ENCODE results near the gene ABHD2. TPM values are rescaled to one million over a fixed set of nuclear protein-coding genes. Genes with fewer than 3 reads are reported as not detected.
"Not testable (repeated sequence)": the region's sequence is repeated elsewhere in the genome, so short reads cannot be mapped to it uniquely, and the experiment has no call there.

Gene ABHD2
- total and polyA plus RNA-seq, 8 donors: 7.9 to 151 (median 117) TPM

GRCh38 chr15:89116404-89116803 lies 28.1 kb downstream of the ABHD2 start:
- ATAC-seq (peak in 2 of 4 donors; percentile 4 to 7), FAIRE-seq (no peak), DNase-seq (no peak)
- intact Hi-C loops (cut with DNase I): no loop called here
- 39 to 46% methylated on average over 7 of the region's 7 CpGs for whole genome bisulfite sequencing, 2 donors
- no peak for TF ChIP-seq CTCF (IDR thresholded peaks at IDR 0.05)
- Histone ChIP-seq H3K36me3 (peaks cover 0 to 16% (median 0%) of the 10 kb centered on the region in 3 donors), H3K9me3 (no peaks in the 10 kb centered on the region), H3K27ac (peak overlapping the region; percentile 36 to 94 (median 80)), H3K4me1 (peaks cover 75 to 91% (median 86%) of the 10 kb centered on the region in 3 donors), H3K4me3 (no peak overlapping the region), H3K27me3 (no peaks in the 10 kb centered on the region)

- H3K27ac ChIP-seq: peak overlapping the region in 3 of 4 donors; percentile 36 to 95 (median 94)
- WGBS, 2 donors: 72 to 75% methylated on average over 3 of the region's 3 CpGs
- DNase-seq (no peak), FAIRE-seq (no peak), ATAC-seq (no peak)
- H3K4me3 ChIP-seq: no peak overlapping the region
- no peaks in the 10 kb centered on the region for H3K27me3 ChIP-seq
- H3K4me1 ChIP-seq: peaks cover 74 to 90% (median 87%) of the 10 kb centered on the region in 3 donors
- peaks cover 0 to 16% (median 0%) of the 10 kb centered on the region in 3 donors for H3K36me3 ChIP-seq
- no peaks in the 10 kb centered on the region for H3K9me3 ChIP-seq
- TF ChIP-seq CTCF (IDR thresholded peaks at IDR 0.05): no peak
- intact Hi-C loops (cut with DNase I): no loop called here
Observed at GRCh38 chr15:89117790-89118189, 29.5 kb downstream of the ABHD2 start.

- no peaks in the 10 kb centered on the region for H3K9me3 ChIP-seq
- intact Hi-C loops (cut with DNase I): no loop called here
- no peak for TF ChIP-seq CTCF (IDR thresholded peaks at IDR 0.05)
- H3K4me3 ChIP-seq: no peak overlapping the region
- ATAC-seq (no peak), FAIRE-seq (no peak), DNase-seq (no peak)
- peaks cover 67 to 88% (median 86%) of the 10 kb centered on the region in 3 donors for H3K4me1 ChIP-seq
- peak overlapping the region; percentile 77 to 95 (median 90) for H3K27ac ChIP-seq
- no peaks in the 10 kb centered on the region for H3K27me3 ChIP-seq
- WGBS, 2 donors: 51 to 55% methylated on average over 2 of the region's 2 CpGs
- H3K36me3 ChIP-seq: peaks cover 0 to 16% (median 0%) of the 10 kb centered on the region in 3 donors
Observed at GRCh38 chr15:89118481-89118989, 30.3 kb downstream of the ABHD2 start.

DNA sequence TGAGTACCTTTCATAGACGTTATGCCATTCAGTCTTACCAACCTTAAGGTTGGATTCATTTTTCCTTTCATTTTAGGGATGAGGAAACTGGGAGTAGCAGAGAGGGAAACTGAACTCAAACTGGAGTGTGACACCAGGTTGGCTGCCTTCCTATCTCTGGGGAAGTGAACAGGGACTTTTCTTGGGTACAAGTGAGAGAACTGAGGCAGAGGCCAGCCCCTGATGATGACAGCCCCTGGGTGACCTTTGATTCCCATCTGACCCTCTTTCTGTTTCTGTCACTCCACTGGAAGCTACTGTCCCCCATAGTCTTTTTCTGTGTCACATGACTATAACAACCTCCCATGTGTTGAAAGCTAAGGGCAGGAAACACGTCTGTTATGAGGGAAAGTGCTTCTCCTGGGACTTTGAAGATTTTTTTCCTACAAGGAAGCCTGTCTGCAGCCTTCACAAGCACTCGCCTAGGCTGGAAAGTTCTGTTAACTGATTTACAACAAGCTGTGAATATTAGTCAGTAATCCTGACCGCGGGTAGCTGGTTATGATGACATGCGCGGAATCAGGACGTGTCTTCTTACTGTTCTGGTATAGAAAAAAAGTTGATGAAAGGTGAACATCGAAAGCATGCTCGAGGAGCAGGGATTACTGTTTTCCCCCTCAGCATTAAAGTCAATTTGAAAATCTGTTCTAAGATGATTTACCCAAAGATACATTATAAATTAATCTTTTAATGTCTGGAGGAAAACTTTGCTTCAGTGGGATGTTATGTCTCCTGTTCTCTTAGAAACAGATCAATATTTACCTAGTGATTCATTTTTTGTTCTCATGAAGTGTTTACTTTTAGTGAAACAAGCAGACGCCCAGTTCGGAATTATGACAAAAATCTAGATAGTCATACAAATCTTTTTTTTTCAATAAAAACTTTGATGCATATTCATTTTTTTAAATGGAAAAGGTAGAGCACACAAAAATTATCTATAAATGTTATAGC lies 31.5 kb downstream of the ABHD2 start:
- intact Hi-C loops (cut with DNase I): loop anchor here in 1 of 3 donors (10.0 kb wide), 1 partner anchor 55 kb away; no protein-coding TSS in a partner anchor
- no peaks in the 10 kb centered on the region for H3K27me3 ChIP-seq
- WGBS, 2 donors: 20 to 26% methylated on average over 12 of the region's 12 CpGs
- peak; percentile 92 for FAIRE-seq
- no peak for DNase-seq
- H3K4me3 ChIP-seq: no peak overlapping the region
- peaks cover 0 to 16% (median 0%) of the 10 kb centered on the region in 3 donors for H3K36me3 ChIP-seq
- peak overlapping the region; percentile 77 to 95 (median 90) for H3K27ac ChIP-seq
- TF ChIP-seq CTCF (IDR thresholded peaks at IDR 0.05): no peak
- H3K9me3 ChIP-seq: no peaks in the 10 kb centered on the region
- peak; percentile 47 to 63 (median 60) for ATAC-seq
- peaks cover 66 to 90% (median 88%) of the 10 kb centered on the region in 3 donors for H3K4me1 ChIP-seq

DNA sequence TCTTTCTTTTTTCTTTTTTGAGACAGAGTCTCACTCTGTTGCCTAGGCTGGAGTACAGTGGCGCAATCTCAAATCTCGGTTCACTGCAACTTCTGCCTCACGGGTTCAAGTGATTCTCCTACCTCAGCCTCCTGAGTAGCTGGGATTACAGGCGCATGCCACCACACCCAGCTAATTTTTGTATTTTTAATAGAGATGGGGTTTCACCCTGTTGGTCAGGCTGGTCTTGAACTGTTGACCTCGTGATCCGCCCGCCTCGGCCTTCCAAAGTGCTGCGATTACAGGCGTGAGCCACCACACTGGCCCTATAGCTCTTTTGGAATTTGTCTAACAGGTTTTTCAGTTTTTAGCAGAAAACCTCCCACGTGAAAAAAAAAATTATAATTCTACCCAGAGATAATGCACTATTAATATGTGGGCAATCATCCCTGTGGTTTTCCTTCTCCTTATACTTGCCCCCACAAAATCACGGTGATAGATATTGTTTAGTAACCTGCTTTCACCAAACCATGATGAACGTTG lies 32.3 kb downstream of the ABHD2 start:
- ATAC-seq, H3K9me3 ChIP-seq, DNase-seq, H3K4me3 ChIP-seq, H3K27me3 ChIP-seq, FAIRE-seq: not testable (repeated sequence)
- intact Hi-C loops (cut with DNase I): loop anchor here in 1 of 3 donors (10.0 kb wide), 1 partner anchor 56 kb away; no protein-coding TSS in a partner anchor
- Histone ChIP-seq H3K36me3 (peaks cover 0 to 16% (median 0%) of the 10 kb centered on the region in 3 donors), H3K27ac (peak overlapping the region; percentile 77 to 95 (median 90)), H3K4me1 (peaks cover 67 to 95% (median 91%) of the 10 kb centered on the region in 3 donors)
- 65 to 67% methylated on average over 13 of the region's 13 CpGs for WGBS, 2 donors
